Prostate gland (tissue), 2 donors: ENCODE results near the gene BIRC5.

ENCODE experiments used
- POLR2A ChIP-seq: fragments of 450-650 bp; IDR thresholded peaks from one replicate; pipeline ENCODE4 v1.6.1; 2016; ENCODE audit warnings: antibody characterized with exemption, mild to moderate bottlenecking
- POLR2AphosphoS5 ChIP-seq: sonication (generic); formaldehyde crosslinking; IDR thresholded peaks from one replicate; pipeline ENCODE4 v1.6.1; 2017; ENCODE audit warnings: antibody characterized with exemption
- TF ChIP-seq, protein P1 (sequence below), 4 experiments: fragments of 200-600 bp in 2 of 4; fragments of 450-650 bp in 2 of 4; sonication (generic) in 2 of 4; IDR thresholded peaks; 1 replicate in 3 of 4; 2 replicates in 1 of 4; pipeline ENCODE4 v1.5.1; 2016 to 2019; ENCODE audit warnings: antibody characterized with exemption in 4 of 4, mild to moderate bottlenecking in 2 of 4, moderate library complexity in 2 of 4

DNA sequence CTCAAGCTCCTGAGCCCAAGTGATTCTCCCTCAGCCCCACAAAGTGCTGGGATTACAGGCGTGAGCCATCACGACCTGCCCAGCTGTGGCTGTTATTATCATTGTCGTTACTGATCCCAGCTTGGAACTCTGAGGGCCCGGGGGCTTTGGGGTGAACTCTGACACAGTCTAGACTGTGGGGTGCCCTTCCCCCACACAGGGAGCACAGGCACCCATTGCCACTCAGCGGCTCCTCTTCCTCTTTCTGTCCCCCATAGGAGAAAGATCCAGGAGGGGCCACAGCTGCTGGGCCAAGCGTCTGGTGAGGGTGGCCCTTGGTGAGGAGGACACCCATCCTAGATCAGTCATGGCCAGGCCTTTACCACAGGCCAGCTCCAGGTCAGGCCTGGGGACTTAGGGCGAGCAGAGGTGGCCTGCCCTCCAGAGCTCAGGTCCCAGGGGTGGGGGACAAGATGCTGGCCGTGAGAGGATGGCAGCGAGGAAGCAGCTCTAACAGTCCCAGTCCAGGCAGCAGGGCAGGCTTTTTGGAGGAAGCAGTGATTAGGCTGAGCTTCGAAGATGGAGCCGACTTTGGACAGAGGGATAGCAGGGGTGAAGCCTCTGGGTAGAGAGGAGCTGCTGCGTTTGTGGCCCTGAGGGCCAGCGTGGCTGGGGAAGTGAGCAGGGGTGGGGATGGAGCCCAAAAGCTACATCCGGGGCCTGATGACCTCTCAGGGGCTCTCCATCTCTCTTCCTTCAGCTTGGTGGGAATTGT, 42.1 kb downstream of the BIRC5 start:
- TF ChIP-seq POLR2AphosphoS5 (no peak), POLR2A (no peak)
- TF ChIP-seq, protein P1, sequence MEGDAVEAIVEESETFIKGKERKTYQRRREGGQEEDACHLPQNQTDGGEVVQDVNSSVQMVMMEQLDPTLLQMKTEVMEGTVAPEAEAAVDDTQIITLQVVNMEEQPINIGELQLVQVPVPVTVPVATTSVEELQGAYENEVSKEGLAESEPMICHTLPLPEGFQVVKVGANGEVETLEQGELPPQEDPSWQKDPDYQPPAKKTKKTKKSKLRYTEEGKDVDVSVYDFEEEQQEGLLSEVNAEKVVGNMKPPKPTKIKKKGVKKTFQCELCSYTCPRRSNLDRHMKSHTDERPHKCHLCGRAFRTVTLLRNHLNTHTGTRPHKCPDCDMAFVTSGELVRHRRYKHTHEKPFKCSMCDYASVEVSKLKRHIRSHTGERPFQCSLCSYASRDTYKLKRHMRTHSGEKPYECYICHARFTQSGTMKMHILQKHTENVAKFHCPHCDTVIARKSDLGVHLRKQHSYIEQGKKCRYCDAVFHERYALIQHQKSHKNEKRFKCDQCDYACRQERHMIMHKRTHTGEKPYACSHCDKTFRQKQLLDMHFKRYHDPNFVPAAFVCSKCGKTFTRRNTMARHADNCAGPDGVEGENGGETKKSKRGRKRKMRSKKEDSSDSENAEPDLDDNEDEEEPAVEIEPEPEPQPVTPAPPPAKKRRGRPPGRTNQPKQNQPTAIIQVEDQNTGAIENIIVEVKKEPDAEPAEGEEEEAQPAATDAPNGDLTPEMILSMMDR (IDR thresholded peaks at IDR 0.05): no peak
